Skeletal muscle satellite cell (primary cell): ENCODE measurements around the gene ART4.
A peak's percentile ranks its signal among the peaks of the same experiment; 100 is the strongest.

Experiments used
- H3K27me3 ChIP-seq: 2 replicates; pipeline ENCODE4 v1.7.0; 2013; ENCODE audit warnings: low read length; ENCODE audit not compliant: control insufficient read depth, insufficient read depth
- H3K36me3 ChIP-seq: 2 replicates; pipeline ENCODE4 v1.7.0; 2013; ENCODE audit warnings: mild to moderate bottlenecking, control low read depth, low read length; ENCODE audit not compliant: insufficient read depth
- H3K4me1 ChIP-seq: 2 replicates; pipeline ENCODE4 v1.7.0; 2013; ENCODE audit warnings: low read length; ENCODE audit not compliant: control insufficient read depth, insufficient read depth
- H3K4me2 ChIP-seq: 2 replicates; pipeline ENCODE4 v1.7.0; 2013; ENCODE audit warnings: mild to moderate bottlenecking, low read length
- H3K4me3 ChIP-seq: 2 replicates; pipeline ENCODE4 v1.7.0; 2013; ENCODE audit warnings: low read length
- H3K9ac ChIP-seq: 2 replicates; pipeline ENCODE4 v1.7.0; 2013; ENCODE audit warnings: mild to moderate bottlenecking, low read depth, low read length, moderate library complexity
- H3K9me3 ChIP-seq: replicated peaks from 2 replicates; pipeline ENCODE4 v1.7.0; 2013; ENCODE audit warnings: mild to moderate bottlenecking, control low read depth, low read length

The ART4 gene

GRCh38 chr12:14849661-14850060 lies 6.3 kb upstream of the ART4 start:
- Histone ChIP-seq H3K27me3 (no peaks in the 10 kb centered on the region), H3K4me1 (peaks cover 14% of the 10 kb centered on the region), H3K9me3 (no peaks in the 10 kb centered on the region), H3K36me3 (no peaks in the 10 kb centered on the region), H3K4me2 (no peak overlapping the region), H3K4me3 (no peak overlapping the region), H3K9ac (no peak overlapping the region)

DNA sequence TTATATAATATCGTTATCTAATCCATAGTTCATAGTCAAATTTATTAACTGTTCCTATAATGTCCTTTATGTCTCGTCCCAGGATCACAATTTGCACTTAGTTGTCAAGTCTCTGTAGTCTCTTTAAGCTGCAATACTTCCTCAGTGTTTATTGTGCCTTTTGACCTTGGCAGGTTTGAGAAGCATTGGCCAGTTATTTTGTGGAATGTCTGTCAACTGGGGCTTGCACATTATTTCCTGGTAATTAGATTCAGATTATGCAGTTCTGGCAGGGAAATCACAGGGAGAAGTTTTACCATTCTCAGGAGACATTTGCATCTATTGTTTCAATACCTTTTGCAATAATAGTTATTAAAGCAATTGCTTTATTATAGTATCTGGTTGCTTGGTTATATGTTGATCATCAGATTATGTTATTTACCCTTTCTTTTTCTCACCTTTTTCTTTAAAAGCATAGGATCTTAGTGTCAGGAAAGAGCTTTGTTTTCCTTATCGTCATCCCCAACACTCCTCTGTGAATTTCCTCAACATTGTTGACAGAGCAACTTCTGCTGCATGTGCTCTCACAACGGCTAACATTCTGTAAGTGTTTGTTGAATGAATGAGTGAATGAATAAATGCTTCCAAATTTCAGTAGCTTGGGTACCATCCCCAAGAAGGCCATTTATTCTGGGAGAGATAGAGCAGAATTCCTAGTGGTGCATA lies 3.7 kb upstream of the ART4 start:
- Histone ChIP-seq H3K9me3 (no peaks in the 10 kb centered on the region), H3K36me3 (no peaks in the 10 kb centered on the region), H3K9ac (no peak overlapping the region), H3K4me3 (no peak overlapping the region), H3K4me1 (peaks cover 14% of the 10 kb centered on the region), H3K27me3 (no peaks in the 10 kb centered on the region), H3K4me2 (no peak overlapping the region)

GRCh38 chr12:14846042-14846587 lies 2.8 kb upstream of the ART4 start:
- no peak overlapping the region for H3K4me3 ChIP-seq
- peaks cover 23% of the 10 kb centered on the region for H3K4me1 ChIP-seq
- H3K9ac ChIP-seq = no peak overlapping the region
- no peaks in the 10 kb centered on the region for H3K36me3 ChIP-seq
- H3K27me3 ChIP-seq = no peaks in the 10 kb centered on the region
- no peak overlapping the region for H3K4me2 ChIP-seq
- H3K9me3 ChIP-seq = no peaks in the 10 kb centered on the region

- H3K4me2 ChIP-seq = no peak overlapping the region
- no peak overlapping the region for H3K4me3 ChIP-seq
- H3K27me3 ChIP-seq = no peaks in the 10 kb centered on the region
- peak overlapping the region; percentile 4 for H3K9ac ChIP-seq
- H3K36me3 ChIP-seq = no peaks in the 10 kb centered on the region
- H3K9me3 ChIP-seq = no peaks in the 10 kb centered on the region
- H3K4me1 ChIP-seq = peaks cover 24% of the 10 kb centered on the region
Measured at GRCh38 chr12:14845350-14845750, 2.0 kb upstream of the ART4 start.

GRCh38 chr12:14844401-14844800 lies 1.1 kb upstream of the ART4 start:
- Histone ChIP-seq H3K4me3 (no peak overlapping the region), H3K9me3 (no peaks in the 10 kb centered on the region), H3K4me2 (no peak overlapping the region), H3K27me3 (no peaks in the 10 kb centered on the region), H3K4me1 (peaks cover 24% of the 10 kb centered on the region), H3K36me3 (no peaks in the 10 kb centered on the region), H3K9ac (no peak overlapping the region)

DNA sequence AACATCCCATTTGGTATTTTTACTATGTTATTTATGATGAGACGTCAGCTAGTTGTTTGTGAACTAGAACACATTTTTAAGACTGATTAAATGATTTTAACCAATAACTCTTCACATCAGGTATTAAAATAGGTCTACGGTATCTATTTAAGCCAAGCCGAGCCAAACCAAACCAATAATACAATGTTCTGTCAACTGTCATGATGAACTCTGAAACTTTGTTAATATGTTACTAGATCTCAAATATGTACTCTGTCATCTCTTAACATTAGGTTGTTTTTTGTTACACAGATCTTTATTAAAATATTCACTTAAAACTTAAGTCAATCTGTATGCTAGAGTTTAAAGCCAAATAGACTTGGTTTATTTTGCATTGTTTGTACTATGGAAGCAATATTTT lies 1.0 kb downstream of the ART4 start:
- Histone ChIP-seq H3K4me1 (peaks cover 29% of the 10 kb centered on the region), H3K27me3 (no peaks in the 10 kb centered on the region), H3K4me2 (peak overlapping the region; percentile 27), H3K9me3 (no peaks in the 10 kb centered on the region), H3K36me3 (no peaks in the 10 kb centered on the region), H3K4me3 (no peak overlapping the region), H3K9ac (peak overlapping the region; percentile 2)

GRCh38 chr12:14841761-14842160 lies 1.6 kb downstream of the ART4 start:
- Histone ChIP-seq H3K9ac (peak overlapping the region; percentile 30), H3K4me3 (no peak overlapping the region), H3K4me1 (peaks cover 35% of the 10 kb centered on the region), H3K4me2 (peak overlapping the region; percentile 27), H3K9me3 (no peaks in the 10 kb centered on the region), H3K36me3 (no peaks in the 10 kb centered on the region), H3K27me3 (no peaks in the 10 kb centered on the region)

DNA sequence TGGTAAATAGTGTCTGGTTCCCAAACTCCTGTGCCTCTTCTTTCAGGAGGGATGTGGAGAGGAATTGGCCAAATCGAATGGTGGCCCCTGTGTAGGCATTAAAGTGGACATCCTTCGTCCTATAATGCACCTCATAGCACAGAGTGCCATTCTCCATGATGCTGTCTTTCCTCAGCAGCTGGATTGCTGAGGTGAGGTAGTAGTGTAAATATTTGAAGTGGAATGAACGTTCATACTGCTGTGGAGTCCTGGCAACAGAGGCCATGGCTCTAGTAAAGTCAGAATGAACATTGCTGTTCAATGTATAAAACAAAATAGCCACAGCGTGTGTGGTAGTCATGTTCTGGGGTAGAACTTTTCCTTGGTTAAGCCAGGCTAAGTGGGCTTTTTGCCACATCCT lies 2.7 kb downstream of the ART4 start:
- no peak overlapping the region for H3K4me2 ChIP-seq
- peaks cover 39% of the 10 kb centered on the region for H3K4me1 ChIP-seq
- H3K4me3 ChIP-seq = no peak overlapping the region
- H3K27me3 ChIP-seq = no peaks in the 10 kb centered on the region
- H3K36me3 ChIP-seq = no peaks in the 10 kb centered on the region
- H3K9me3 ChIP-seq = no peaks in the 10 kb centered on the region
- H3K9ac ChIP-seq = no peak overlapping the region

- H3K27me3 ChIP-seq = no peaks in the 10 kb centered on the region
- H3K4me3 ChIP-seq = no peak overlapping the region
- H3K4me2 ChIP-seq = no peak overlapping the region
- H3K9me3 ChIP-seq = no peaks in the 10 kb centered on the region
- no peak overlapping the region for H3K9ac ChIP-seq
- H3K36me3 ChIP-seq = no peaks in the 10 kb centered on the region
- peaks cover 43% of the 10 kb centered on the region for H3K4me1 ChIP-seq
Measured at GRCh38 chr12:14839262-14839661, 4.1 kb downstream of the ART4 start.

DNA sequence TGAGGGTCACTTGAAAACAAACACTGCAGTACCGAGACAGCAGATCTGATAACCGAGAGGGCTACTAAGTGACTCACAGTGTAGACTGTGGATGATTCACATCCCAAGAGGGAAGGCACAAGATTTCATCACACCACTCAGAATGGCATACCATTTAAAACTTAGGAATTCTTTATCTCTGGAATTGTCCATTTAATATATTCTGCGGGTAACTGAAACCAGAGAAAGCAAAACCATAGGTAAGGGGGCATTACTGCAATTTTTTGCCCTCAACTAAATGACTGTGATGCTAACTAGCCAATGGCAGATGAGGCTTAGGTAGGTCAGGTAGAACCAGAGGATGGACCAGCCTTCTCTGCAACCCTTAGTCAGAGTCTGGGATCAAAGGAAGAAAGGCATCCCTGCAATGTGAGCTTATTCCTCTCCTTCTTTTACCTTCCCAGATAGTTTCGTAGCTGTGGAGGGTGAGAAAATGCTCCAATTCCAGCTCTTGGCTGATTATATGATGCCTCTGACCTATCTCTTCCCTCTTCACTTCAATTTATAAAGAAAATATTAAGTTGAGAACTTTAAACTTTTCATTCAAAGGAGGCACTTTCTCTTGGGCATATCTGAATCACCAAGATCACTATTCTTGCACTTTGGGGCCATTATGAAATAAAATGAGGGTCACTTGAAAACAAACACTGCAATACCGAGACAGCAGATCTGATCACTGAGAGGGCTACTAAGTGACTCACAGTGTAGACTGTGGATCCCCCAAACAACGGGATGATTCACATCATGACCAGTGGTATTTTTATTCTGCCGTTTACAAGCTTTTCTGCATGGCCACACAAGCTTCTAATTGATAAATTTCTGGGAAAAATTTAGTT lies 6.8 kb downstream of the ART4 start:
- peak overlapping the region; percentile 76 for H3K4me2 ChIP-seq
- no peaks in the 10 kb centered on the region for H3K36me3 ChIP-seq
- H3K27me3 ChIP-seq = no peaks in the 10 kb centered on the region
- H3K9ac ChIP-seq = peak overlapping the region; percentile 31
- peaks cover 36% of the 10 kb centered on the region for H3K4me1 ChIP-seq
- H3K9me3 ChIP-seq = no peaks in the 10 kb centered on the region
- H3K4me3 ChIP-seq = peak overlapping the region; percentile 49

DNA sequence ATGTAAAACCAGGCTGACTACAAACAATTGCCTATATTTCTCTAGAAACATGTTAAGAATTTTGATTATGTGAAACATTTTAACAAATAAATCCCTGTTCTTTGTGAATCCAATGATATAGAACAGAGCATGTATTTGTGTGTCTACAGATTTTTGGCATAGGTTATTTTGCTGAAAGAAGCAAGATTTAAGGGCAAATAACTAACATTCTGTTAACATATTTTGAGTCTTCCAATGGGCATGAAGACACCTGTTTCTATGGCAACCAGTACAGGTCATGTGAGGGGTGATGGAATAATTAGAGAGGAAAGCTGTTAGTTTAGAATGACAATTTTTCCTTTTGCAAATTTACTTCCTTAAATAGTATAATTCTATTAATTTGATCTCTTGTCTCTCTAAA lies 8.8 kb downstream of the ART4 start:
- no peak overlapping the region for H3K9ac ChIP-seq
- no peak overlapping the region for H3K4me3 ChIP-seq
- H3K27me3 ChIP-seq = no peaks in the 10 kb centered on the region
- H3K4me2 ChIP-seq = no peak overlapping the region
- H3K36me3 ChIP-seq = no peaks in the 10 kb centered on the region
- peaks cover 30% of the 10 kb centered on the region for H3K4me1 ChIP-seq
- no peaks in the 10 kb centered on the region for H3K9me3 ChIP-seq
